NCI-H2171 treated with DMSO at 0.1 percent for 48 hours (cell line): Measurements from ENCODE around the gene LDLRAD3.

Experiments used
- DNase-seq: peaks from one replicate; lab custom pipeline; 2025; lab: John Stamatoyannopoulos, UW

Gene LDLRAD3

GRCh38 chr11:36274414-36274813, 330.6 kb downstream of the LDLRAD3 start:
- DNase-seq: no peak

GRCh38 chr11:36278531-36279282, 334.8 kb downstream of the LDLRAD3 start:
- no peak for DNase-seq

- DNase-seq: no peak
These were observed 336.7 kb downstream of the LDLRAD3 start for GRCh38 chr11:36280531-36280930.
